Measurements from ENCODE around the gene ARMC3.
"Not testable (repeated sequence)": the region's sequence is repeated elsewhere in the genome, so short reads cannot be mapped to it uniquely, and the experiment has no call there.

Gene ARMC3

GRCh38 chr10:23053036-23053435 is 125.2 kb downstream of the ARMC3 start:
- no peak for FAIRE-seq

- no peak for FAIRE-seq
These were observed 127.8 kb downstream of the ARMC3 start for GRCh38 chr10:23055424-23056185.

DNA sequence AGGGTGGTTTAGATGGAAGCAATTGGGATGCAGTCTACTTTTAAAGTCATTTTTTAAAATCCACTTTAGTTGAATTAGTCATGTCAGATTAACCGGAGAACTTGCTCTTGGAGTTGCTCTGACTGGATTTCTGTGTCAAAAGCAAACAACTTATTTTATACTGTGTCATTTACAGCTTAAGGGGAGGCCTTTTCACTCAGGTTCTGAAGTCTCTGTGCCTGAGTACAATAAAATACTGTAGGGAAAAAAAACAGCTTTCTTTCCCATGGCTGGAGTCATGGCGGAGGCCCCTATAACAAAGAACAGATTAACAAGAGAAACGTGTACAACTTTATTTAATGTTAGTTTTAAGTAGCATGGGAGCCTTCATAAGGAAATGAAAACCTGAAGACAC is 128.3 kb downstream of the ARMC3 start:
- FAIRE-seq: no peak

DNA sequence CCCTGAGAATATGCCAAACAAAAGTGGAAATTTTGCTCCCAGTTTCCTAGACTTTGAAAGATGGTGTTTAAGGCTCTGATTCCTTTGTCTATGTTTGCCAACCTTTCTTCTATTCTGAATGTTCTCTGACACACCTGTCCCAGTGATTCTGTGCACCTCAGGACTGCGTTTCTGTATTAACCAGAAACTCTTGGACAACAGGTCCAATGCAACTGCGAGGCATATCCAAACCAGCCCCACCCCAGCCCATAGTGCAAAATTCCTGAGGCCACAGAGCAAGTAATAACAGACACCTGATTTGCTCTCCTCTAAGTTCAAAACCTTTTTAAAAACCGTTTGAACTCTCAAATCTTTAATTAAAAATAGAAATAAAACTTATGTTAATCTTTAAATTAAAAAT is 130.5 kb downstream of the ARMC3 start:
- FAIRE-seq: no peak

DNA sequence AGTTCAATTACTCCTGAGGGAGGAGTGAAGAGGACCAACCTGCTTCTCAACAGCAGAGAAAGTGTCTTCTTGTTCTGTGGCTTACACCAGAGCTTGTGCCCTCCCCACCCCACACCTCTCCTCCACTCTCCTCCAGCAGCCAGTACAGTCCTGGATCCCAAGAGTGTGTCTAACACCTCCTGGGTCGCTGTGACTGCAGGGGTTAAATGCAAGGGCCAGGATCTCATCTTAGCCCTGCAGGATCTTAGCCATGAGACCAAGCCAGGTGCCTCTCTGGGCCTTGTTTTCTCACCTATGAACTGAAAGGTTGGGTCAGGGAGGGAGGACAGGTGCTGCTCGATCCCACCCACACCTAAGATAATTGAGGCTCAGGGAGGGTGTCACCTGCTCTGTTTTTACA is 133.1 kb downstream of the ARMC3 start:
- no peak for FAIRE-seq

- FAIRE-seq: no peak
These were observed 135.5 kb downstream of the ARMC3 start for GRCh38 chr10:23063045-23063972.

GRCh38 chr10:23063973-23064812 is 136.3 kb downstream of the ARMC3 start:
- FAIRE-seq: no peak

GRCh38 chr10:23064813-23065114 is 136.9 kb downstream of the ARMC3 start:
- FAIRE-seq: not testable (repeated sequence)

DNA sequence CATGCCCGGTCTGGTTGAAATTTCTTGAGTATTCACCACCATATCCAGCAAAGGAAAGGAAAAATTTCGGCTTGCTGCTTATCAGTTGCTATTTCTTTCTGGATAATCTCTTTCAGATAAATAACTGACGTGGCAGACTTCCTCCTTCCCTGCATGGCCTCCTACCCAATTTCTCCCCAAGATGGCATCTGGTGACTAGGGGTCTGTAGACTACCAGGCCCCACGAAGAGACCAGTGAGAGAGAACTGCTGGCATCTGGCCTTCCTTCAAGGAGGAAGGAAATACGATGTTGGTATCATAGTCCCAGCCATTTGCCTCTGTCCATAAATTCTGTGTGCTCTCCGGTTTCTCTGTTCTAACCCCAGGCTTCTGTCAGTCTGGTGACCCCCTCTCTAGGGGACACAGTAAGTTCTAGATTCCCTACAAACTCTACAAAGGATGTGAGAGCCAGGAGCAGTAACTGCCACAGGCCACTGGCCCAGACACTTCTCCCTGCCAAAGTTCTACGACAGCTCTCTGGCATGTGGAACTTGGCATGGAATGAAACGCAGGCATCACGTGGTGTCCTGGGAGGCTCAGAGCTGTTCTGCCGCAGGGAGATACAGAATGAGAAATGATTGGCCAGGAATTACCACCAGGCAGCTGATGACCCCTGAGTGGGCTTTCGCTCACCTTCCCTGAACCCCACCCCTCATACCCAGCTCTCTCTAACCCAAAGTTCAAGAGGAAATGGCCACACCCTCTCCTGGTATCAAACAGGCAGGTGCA is 137.5 kb downstream of the ARMC3 start:
- FAIRE-seq: no peak

GRCh38 chr10:23067337-23067736 is 139.5 kb downstream of the ARMC3 start:
- FAIRE-seq: no peak

GRCh38 chr10:23067939-23068775 is 140.3 kb downstream of the ARMC3 start:
- no peak for FAIRE-seq

GRCh38 chr10:23069019-23069815 is 141.4 kb downstream of the ARMC3 start:
- FAIRE-seq: no peak

GRCh38 chr10:23070092-23070912 is 142.4 kb downstream of the ARMC3 start:
- FAIRE-seq: not testable (repeated sequence)

GRCh38 chr10:23070913-23071218 is 143.0 kb downstream of the ARMC3 start:
- FAIRE-seq: no peak

DNA sequence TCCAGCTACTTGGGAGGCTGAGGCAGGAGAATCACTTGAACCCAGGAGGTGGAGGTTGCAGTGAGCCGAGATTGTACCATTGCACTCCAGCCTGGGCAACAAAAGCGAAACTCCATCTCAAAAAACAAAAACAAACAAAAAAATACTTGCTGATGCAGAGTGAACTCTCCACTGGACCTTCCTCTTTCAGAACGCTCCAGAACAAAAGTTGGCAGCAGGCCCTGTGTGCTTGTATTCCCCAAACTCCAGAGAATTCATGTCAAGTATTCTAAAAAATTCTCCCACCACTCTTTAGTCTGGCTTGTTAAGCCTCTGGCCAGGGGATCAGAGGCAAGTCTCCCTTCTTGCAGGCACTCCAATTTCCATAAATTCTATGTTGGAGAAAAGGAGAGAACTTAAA is 144.7 kb downstream of the ARMC3 start:
- not testable (repeated sequence) for FAIRE-seq

DNA sequence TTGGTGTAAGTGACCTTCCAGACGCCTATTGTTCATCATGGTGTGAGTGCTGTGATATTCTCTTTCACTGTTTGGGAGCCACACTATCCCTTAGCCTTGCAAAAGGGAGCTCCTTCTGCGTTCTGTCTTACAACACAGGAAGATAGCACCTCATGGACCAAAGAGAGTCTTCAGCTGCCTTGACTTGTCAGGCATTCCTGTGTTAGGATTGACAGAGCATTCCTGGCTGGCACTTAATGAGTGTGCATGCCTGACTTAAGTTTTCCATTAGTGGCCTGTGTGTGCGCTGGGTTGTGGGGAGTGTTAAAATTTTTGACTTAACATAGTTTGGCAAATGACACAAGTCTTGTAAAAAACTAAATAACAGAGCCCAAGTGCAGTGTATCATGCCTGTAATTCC is 145.7 kb downstream of the ARMC3 start:
- FAIRE-seq: no peak

DNA sequence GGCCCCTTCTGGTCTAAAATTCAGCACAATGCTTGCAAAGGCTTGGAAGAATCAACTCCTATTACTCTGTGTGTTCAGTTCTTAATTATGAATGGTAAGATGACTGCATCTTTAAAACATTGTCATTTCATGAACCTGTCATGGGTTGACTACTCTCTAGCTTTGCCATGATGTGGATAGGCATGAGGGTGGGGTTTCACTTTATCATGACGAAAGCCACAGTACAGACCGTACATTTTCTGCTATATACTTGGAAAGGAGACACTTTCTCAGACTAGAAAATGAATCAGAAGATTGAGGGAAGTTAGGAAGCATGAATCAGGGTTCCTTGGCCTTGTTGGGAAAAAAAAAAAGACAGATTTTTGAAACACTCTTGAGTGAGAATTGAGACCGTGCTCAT is 147.8 kb downstream of the ARMC3 start:
- FAIRE-seq: no peak

- FAIRE-seq: no peak
These were observed 150.3 kb downstream of the ARMC3 start for GRCh38 chr10:23078114-23078513.

- FAIRE-seq: no peak
These were observed 151.8 kb downstream of the ARMC3 start for GRCh38 chr10:23079700-23080099.

GRCh38 chr10:23080262-23080661 is 152.4 kb downstream of the ARMC3 start:
- no peak for FAIRE-seq

Data from endometrium (tissue), 2 donors.